GM21723 (cell line): ENCODE measurements around the gene MIER2.

Source experiments
- ATAC-seq: cut with Tn5 transposase; IDR thresholded peaks from one replicate; pipeline ENCODE4 v1.9.1; 2021; ENCODE audit warnings: mild to moderate bottlenecking, moderate library complexity; ENCODE audit not compliant: unreplicated experiment

The MIER2 gene

GRCh38 chr19:335486-336066, 9.0 kb downstream of the MIER2 start:
- ATAC-seq, result no peak

GRCh38 chr19:335072-335471, 9.5 kb downstream of the MIER2 start:
- no peak for ATAC-seq

- no peak for ATAC-seq
Measured at GRCh38 chr19:334296-335071, 10.1 kb downstream of the MIER2 start.

GRCh38 chr19:330503-330902, 14.1 kb downstream of the MIER2 start:
- no peak for ATAC-seq

GRCh38 chr19:329876-330275, 14.7 kb downstream of the MIER2 start:
- ATAC-seq, result no peak

- ATAC-seq, result no peak
Measured at GRCh38 chr19:328025-328505, 16.5 kb downstream of the MIER2 start.

GRCh38 chr19:327291-328024, 17.1 kb downstream of the MIER2 start:
- no peak for ATAC-seq

- ATAC-seq, result no peak
Measured at GRCh38 chr19:326871-327270, 17.7 kb downstream of the MIER2 start.

GRCh38 chr19:325937-326565, 18.5 kb downstream of the MIER2 start:
- no peak for ATAC-seq

- no peak for ATAC-seq
Measured at GRCh38 chr19:325173-325936, 19.2 kb downstream of the MIER2 start.

GRCh38 chr19:324716-325115, 19.9 kb downstream of the MIER2 start:
- ATAC-seq, result no peak

GRCh38 chr19:322616-323015, 22.0 kb downstream of the MIER2 start:
- no peak for ATAC-seq

- ATAC-seq, result no peak
Measured at GRCh38 chr19:318509-318774, 26.2 kb downstream of the MIER2 start.

GRCh38 chr19:317710-318508, 26.7 kb downstream of the MIER2 start:
- ATAC-seq, result no peak

- ATAC-seq, result no peak
Measured at GRCh38 chr19:315811-316210, 28.8 kb downstream of the MIER2 start.

GRCh38 chr19:313988-314815, 30.4 kb downstream of the MIER2 start:
- no peak for ATAC-seq

- ATAC-seq, result no peak
Measured at GRCh38 chr19:313169-313987, 31.2 kb downstream of the MIER2 start.

GRCh38 chr19:311813-312261, 32.8 kb downstream of the MIER2 start:
- no peak for ATAC-seq
